NCI-H526 (cell line): Measurements from ENCODE around the gene CRLF3.
"Not testable (repeated sequence)": the region's sequence is repeated elsewhere in the genome, so short reads cannot be mapped to it uniquely, and the experiment has no call there.

Source experiments
- DNase-seq, 2 experiments: peaks; one replicate each; lab custom pipeline; 2025; lab: John Stamatoyannopoulos, UW

CRLF3 gene

DNA sequence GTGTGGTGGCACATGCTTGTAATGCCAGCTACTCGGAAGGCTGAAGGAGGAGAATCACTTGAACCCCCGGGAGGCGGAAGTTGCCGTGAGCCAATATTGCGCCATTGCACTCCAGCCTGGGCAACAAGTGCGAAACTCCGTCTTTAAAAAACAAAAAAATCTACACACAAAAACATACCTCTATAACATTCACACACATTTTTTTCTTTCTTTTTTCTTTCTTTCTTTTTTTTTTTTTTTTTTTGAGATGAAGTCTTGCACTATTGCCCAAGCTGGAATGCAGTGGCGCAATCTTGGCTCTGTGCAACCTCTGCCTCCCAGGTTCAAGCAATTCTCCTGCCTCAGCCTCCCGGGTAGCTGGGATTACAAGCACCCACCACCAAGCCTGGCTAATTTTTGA, 9.6 kb downstream of the CRLF3 start:
- DNase-seq, result not testable (repeated sequence)

DNA sequence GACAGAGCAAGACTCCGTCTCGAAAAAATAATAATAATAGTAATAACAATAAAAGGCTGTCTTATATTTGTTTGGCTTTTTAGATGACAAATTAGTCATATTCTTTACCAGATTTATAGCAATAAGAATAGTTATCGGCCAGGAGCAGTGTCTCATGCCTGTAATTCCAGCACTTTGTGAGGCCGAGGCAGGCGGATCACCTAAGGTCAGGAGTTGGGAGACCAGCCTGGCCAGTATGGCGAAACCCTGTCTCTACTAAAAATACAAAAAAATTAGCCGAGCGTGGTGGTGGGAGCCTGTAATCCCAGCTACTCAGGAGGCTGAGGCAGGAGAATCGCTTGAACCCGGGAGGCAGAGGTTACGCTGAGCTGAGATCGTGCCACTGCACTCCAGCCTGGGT, 10.3 kb downstream of the CRLF3 start:
- not testable (repeated sequence) for DNase-seq

- no peak for DNase-seq
Observed at GRCh38 chr17:30812218-30813177, 12.0 kb downstream of the CRLF3 start.

GRCh38 chr17:30809867-30810266, 14.6 kb downstream of the CRLF3 start:
- no peak for DNase-seq

- DNase-seq, result no peak
Observed at GRCh38 chr17:30808785-30809286, 15.7 kb downstream of the CRLF3 start.

- no peak for DNase-seq
Observed at GRCh38 chr17:30807896-30808295, 16.6 kb downstream of the CRLF3 start.

GRCh38 chr17:30805944-30806456, 18.5 kb downstream of the CRLF3 start:
- DNase-seq, result no peak

DNA sequence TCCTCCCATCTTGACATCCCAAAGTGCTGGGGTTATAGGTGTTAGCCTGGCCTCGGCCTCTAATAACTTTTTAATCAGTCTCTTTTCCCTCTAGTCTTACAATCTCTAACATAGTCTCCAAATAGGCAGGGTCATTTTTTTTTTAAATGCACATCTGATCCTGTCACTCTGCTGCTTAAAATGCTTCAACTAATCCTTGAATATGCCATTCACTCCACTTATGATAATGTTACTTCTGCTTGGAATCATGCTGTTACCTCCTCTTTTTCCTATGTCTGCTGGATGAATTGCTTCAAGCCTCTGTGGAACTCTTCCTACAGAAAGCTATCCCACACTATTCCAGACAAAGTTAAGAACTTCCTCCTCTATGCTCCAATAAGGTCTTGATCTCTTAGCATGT, 22.8 kb downstream of the CRLF3 start:
- no peak for DNase-seq

GRCh38 chr17:30796016-30796415, 28.5 kb downstream of the CRLF3 start:
- no peak for DNase-seq

GRCh38 chr17:30794372-30794771, 30.1 kb downstream of the CRLF3 start:
- DNase-seq, result no peak

DNA sequence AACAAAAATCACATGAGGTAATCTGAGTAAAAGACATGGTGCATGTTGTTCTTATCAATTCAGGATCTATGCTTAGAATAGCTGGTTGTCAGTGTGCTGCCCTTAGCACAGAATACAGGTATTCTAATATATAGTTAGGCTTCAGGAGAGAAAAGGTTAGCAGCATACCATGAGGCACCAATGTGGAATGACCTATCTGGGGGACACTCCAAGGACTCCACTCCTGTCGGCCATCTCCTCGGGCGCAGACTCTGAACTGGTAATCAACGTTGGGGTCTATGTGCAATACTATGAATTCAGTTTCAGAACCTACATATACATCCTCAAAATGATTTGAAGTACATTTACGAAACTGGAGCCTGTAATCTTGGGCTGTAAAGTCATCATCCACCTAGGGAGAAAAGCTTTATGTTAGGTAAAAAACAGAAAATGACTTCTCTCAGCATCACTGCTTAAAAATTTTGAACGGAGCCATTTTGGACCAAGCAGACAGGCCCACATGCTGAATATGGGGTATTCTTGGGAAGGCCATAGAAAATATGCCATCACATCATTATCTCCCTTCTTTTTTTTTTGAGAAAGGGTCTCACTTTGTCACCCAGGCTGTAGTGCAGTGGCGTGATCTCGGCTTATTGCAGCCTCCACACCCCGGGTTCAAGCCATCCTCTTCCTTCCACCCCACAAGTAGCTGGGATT, 31.1 kb downstream of the CRLF3 start:
- no peak for DNase-seq

DNA sequence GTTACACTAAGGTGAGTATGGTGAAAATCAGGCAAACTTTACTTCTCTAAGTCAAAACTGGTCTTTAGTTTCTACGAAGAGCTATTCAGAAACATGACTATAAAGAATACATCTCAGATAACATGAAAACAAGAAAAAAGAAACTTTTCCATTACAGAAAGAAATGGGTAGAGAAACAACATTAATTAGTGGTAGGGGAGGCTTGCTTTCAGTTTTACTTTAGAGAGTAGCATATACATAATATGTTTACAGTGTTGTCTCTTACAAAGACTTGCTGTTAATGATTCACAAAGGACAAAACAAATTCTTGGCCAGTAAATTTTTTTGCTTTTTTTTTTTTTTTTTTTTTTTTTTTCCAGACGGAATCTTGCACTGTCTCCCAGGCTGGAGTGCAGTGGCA, 34.2 kb downstream of the CRLF3 start:
- DNase-seq, result no peak

DNA sequence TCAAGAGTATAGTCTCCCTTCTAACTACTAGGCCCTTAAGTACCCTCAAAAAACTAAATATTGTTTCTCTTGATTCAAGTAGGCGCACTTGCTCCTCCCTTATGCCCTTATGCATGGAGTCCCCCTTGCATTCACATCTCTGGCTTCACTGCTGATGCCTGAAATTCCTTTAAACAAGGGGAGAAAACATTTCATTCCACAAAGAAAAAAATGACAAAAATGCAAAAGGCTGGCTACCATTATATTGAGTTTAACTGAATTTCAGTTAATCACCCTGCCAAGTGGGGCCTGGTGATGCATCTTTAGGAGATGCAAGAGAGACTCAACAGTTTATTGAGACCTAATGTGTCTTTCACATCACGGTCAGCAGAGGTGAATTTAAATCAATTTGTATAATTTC, 35.6 kb downstream of the CRLF3 start:
- no peak for DNase-seq

DNA sequence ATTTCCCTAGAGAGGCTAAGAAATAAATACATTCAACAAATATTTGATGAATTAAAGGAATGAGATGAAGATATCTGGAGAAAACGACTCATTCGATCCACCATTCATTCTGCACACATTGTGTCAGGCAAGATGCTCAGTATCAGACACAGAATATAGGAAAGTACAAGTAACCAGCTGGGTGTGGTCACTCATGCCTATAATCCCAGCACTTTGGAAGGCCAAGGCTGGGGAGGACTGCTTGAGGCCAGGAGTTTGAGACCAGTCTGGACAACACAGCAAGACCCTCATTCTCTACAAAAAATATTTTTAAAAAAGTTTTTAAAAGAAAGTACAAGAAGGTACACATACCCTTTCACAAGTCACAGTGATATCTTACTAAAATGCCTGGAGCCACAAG, 42.3 kb downstream of the CRLF3 start:
- DNase-seq, result no peak

DNA sequence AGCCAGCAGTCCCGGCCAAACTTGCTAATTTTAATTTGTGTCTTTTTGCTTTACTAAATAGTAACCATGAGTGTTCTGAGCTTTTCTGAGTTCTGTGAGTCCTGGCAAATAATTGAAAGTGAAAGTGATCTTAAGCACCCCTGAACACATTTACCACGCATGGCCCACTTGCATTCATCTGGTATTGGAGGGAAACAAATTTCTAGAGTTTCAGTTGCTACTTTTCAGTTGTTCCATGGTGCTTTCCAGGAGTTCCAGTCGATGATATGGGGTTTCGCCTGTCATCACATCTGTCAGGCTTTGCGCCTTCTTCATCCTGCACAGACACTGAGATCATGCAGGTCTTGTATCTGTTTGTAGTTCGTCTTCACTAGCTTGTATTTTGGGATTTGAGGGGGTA, 44.1 kb downstream of the CRLF3 start:
- DNase-seq, result no peak

GRCh38 chr17:30768771-30769170, 55.7 kb downstream of the CRLF3 start:
- DNase-seq, result not testable (repeated sequence)

- DNase-seq, result not testable (repeated sequence)
Observed at GRCh38 chr17:30767641-30768404, 56.7 kb downstream of the CRLF3 start.

GRCh38 chr17:30761060-30761459, 63.4 kb downstream of the CRLF3 start:
- no peak for DNase-seq

DNA sequence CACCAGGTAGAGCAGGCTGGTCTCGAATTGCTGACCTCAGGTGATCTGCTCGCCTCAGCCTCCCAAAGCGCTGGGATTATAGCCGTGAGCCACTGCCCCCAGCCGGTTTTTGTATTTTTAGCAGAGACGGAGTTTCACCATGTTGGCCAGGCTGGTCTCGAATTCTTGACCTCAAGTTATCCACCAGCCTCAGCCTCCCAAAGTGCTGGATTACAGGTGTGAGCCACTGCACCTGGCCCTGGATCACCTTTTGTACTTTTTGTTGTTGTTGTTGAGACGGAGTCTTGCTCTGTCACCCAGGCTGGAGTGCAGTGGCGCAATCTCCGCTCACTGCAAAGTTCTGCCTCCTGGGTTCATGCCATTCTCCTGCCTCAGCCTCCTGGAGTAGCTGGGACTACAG, 71.2 kb downstream of the CRLF3 start:
- DNase-seq, result not testable (repeated sequence)

- not testable (repeated sequence) for DNase-seq
Observed at GRCh38 chr17:30750982-30751381, 73.5 kb downstream of the CRLF3 start.

- not testable (repeated sequence) for DNase-seq
Observed at GRCh38 chr17:30747621-30748020, 76.9 kb downstream of the CRLF3 start.

DNA sequence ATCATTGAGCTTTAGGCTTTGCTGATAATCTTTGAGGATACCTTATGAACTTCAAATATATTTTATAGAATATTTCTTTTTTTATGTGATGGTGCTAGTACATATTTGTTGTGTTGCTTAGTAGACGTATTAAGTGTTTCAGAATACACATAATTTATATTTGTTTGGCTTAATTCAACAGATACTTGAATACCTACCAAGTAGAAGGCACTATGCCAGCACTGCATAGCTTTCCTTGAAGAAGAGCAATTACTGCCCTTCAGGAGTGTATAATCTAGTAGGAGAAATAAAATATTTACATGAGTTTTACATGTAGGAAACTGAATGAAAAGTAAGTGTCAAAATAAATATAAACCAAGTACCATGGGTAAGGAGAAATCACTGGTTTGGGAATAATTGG, 81.8 kb downstream of the CRLF3 start:
- DNase-seq, result not testable (repeated sequence)
